ENCODE data around the gene TSR1.

The TSR1 gene

GRCh38 chr17:2357931-2358434, 21.7 kb upstream of the TSR1 start:
- DNase-seq (ENCODE audit: low read depth) = no peak
- TF ChIP-seq CTCF (IDR thresholded peaks at IDR 0.05; ENCODE audit: low read depth, low read length, missing control alignments) = no peak
- H3K4me3 ChIP-seq (ENCODE audit: low read depth, low read length) = no peak overlapping the region
- in situ Hi-C loops (cut with HindIII; ENCODE audit: low sequenced_read_pairs) = no loop called here

- no peak for DNase-seq (ENCODE audit: low read depth)
- no peak for TF ChIP-seq CTCF (IDR thresholded peaks at IDR 0.05; ENCODE audit: low read depth, low read length, missing control alignments)
- H3K4me3 ChIP-seq (ENCODE audit: low read depth, low read length) = no peak overlapping the region
- in situ Hi-C loops (cut with HindIII; ENCODE audit: low sequenced_read_pairs) = no loop called here
Observed at GRCh38 chr17:2357237-2357636, 21.0 kb upstream of the TSR1 start.

- no peak for DNase-seq (ENCODE audit: low read depth)
- no peak for TF ChIP-seq CTCF (IDR thresholded peaks at IDR 0.05; ENCODE audit: low read depth, low read length, missing control alignments)
- in situ Hi-C loops (cut with HindIII; ENCODE audit: low sequenced_read_pairs) = no loop called here
- H3K4me3 ChIP-seq (ENCODE audit: low read depth, low read length) = no peak overlapping the region
Observed at GRCh38 chr17:2354311-2354710, 18.1 kb upstream of the TSR1 start.

GRCh38 chr17:2351269-2351668, 15.0 kb upstream of the TSR1 start:
- no peak overlapping the region for H3K4me3 ChIP-seq (ENCODE audit: low read depth, low read length)
- DNase-seq (ENCODE audit: low read depth) = no peak
- no peak for TF ChIP-seq CTCF (IDR thresholded peaks at IDR 0.05; ENCODE audit: low read depth, low read length, missing control alignments)
- in situ Hi-C loops (cut with HindIII; ENCODE audit: low sequenced_read_pairs) = no loop called here

- in situ Hi-C loops (cut with HindIII; ENCODE audit: low sequenced_read_pairs) = no loop called here
- no peak for TF ChIP-seq CTCF (IDR thresholded peaks at IDR 0.05; ENCODE audit: low read depth, low read length, missing control alignments)
- no peak overlapping the region for H3K4me3 ChIP-seq (ENCODE audit: low read depth, low read length)
- DNase-seq (ENCODE audit: low read depth) = no peak
Observed at GRCh38 chr17:2347805-2348685, 11.8 kb upstream of the TSR1 start.

GRCh38 chr17:2346475-2346874, 10.2 kb upstream of the TSR1 start:
- no peak overlapping the region for H3K4me3 ChIP-seq (ENCODE audit: low read depth, low read length)
- no peak for TF ChIP-seq CTCF (IDR thresholded peaks at IDR 0.05; ENCODE audit: low read depth, low read length, missing control alignments)
- in situ Hi-C loops (cut with HindIII; ENCODE audit: low sequenced_read_pairs) = no loop called here
- DNase-seq (ENCODE audit: low read depth) = no peak
